Measurements from ENCODE around the gene CNBP. TPM values are rescaled to one million over a fixed set of nuclear protein-coding genes. Genes with fewer than 3 reads are reported as not detected.
"Not testable (repeated sequence)": the region's sequence is repeated elsewhere in the genome, so short reads cannot be mapped to it uniquely, and the experiment has no call there.

Gene CNBP
- total RNA-seq = 100 to 1,000 TPM; 369 to 489 (median 433) TPM

- no peak for TF ChIP-seq CTCF (IDR thresholded peaks at IDR 0.05)
- DNase-seq (ENCODE audit: low spot score) = peak; percentile 68
- peak; percentile 99 for ATAC-seq (ENCODE audit: low FRiP score)
These were observed at the start of gene CNBP for GRCh38 chr3:129183569-129184395. Gene CNBP, minus strand, starts transcription at chr3:129183896. Its CDS starts 12,139 bp downstream, at chr3:129171757.

- no peak for TF ChIP-seq CTCF (IDR thresholded peaks at IDR 0.05)
- no peak for ATAC-seq (ENCODE audit: low FRiP score)
- DNase-seq (ENCODE audit: low spot score) = no peak
These were observed 47.8 kb upstream of the CNBP start for GRCh38 chr3:129231331-129232119.

- no peak for TF ChIP-seq CTCF (IDR thresholded peaks at IDR 0.05)
- DNase-seq (ENCODE audit: low spot score) (no peak), ATAC-seq (ENCODE audit: low FRiP score) (peak; percentile 71)
These were observed 46.8 kb upstream of the CNBP start for GRCh38 chr3:129230311-129231019.

GRCh38 chr3:129228891-129229585, 45.3 kb upstream of the CNBP start:
- no peak for TF ChIP-seq CTCF (IDR thresholded peaks at IDR 0.05)
- no peak for ATAC-seq (ENCODE audit: low FRiP score)
- DNase-seq (ENCODE audit: low spot score) = no peak

GRCh38 chr3:129226374-129226773, 42.7 kb upstream of the CNBP start:
- no peak for TF ChIP-seq CTCF (IDR thresholded peaks at IDR 0.05)
- peak; percentile 43 for DNase-seq (ENCODE audit: low spot score)
- peak; percentile 67 for ATAC-seq (ENCODE audit: low FRiP score)

- DNase-seq (ENCODE audit: low spot score) (no peak), ATAC-seq (ENCODE audit: low FRiP score) (peak; percentile 77)
- no peak for TF ChIP-seq CTCF (IDR thresholded peaks at IDR 0.05)
These were observed 41.3 kb upstream of the CNBP start for GRCh38 chr3:129224984-129225393.

GRCh38 chr3:129224387-129224786, 40.7 kb upstream of the CNBP start:
- ATAC-seq (ENCODE audit: low FRiP score); DNase-seq (ENCODE audit: low spot score): not testable (repeated sequence)

All from omental fat pad (tissue), 4 donors.